NCI-H460 (cell line): ENCODE results near the gene NUP205. TPM values are rescaled to one million over a fixed set of nuclear protein-coding genes. Genes with fewer than 3 reads are reported as not detected.

Experiments used
- DNase-seq: peaks from one replicate; pipeline ENCODE4 v3.0.0-alpha.2; 2016; ENCODE audit warnings: low read depth; ENCODE audit errors: extremely low read depth
- polyA plus RNA-seq: library from polyadenylated mRNA; depleted of rRNA; stranded (reverse); fragments of >200 nt; gene quantifications from 2 replicates; pipeline ENCODE4 v1.2.3, GENCODE V29; 2014; cell fraction: nucleus; rRNA removed
- total RNA-seq: library from RNA; depleted of rRNA; stranded (reverse); fragments of >200 nt; shearing (Covaris generic); gene quantifications from 2 replicates; pipeline ENCODE4 v1.2.3, GENCODE V29; 2014; rRNA removed

The NUP205 gene
- total RNA-seq, result 102 and 103 TPM in 2 replicates
- 94.2 and 161 TPM in 2 replicates for polyA plus RNA-seq

GRCh38 chr7:135557455-135558336, at the start of gene NUP205:
Gene NUP205, plus strand, starts transcription at chr7:135557917. Its CDS starts 28 bp downstream, at chr7:135557945.
- peak; percentile 79 for DNase-seq

- peak; percentile 15 for DNase-seq
Observed at GRCh38 chr7:135508883-135509588, 48.7 kb upstream of the NUP205 start.

- DNase-seq, result no peak
Observed at GRCh38 chr7:135509589-135509838, 48.2 kb upstream of the NUP205 start.

GRCh38 chr7:135509839-135510591, 47.7 kb upstream of the NUP205 start, which contains the start of gene CNOT4:
Gene CNOT4, minus strand, starts transcription at chr7:135510102. Its CDS starts 71,771 bp downstream, at chr7:135438331.
- peak; percentile 95 for DNase-seq

- peak; percentile 35 for DNase-seq
Observed at GRCh38 chr7:135510592-135511183, 47.0 kb upstream of the NUP205 start.

GRCh38 chr7:135512135-135512887, 45.4 kb upstream of the NUP205 start:
- peak; percentile 87 for DNase-seq

- no peak for DNase-seq
Observed at GRCh38 chr7:135514856-135515255, 42.9 kb upstream of the NUP205 start.

- no peak for DNase-seq
Observed at GRCh38 chr7:135517060-135517459, 40.7 kb upstream of the NUP205 start.

- no peak for DNase-seq
Observed at GRCh38 chr7:135518748-135519147, 39.0 kb upstream of the NUP205 start.

GRCh38 chr7:135519233-135519688, 38.5 kb upstream of the NUP205 start:
- DNase-seq, result no peak

GRCh38 chr7:135519871-135520270, 37.8 kb upstream of the NUP205 start:
- DNase-seq, result no peak

- no peak for DNase-seq
Observed at GRCh38 chr7:135522509-135522908, 35.2 kb upstream of the NUP205 start.

- no peak for DNase-seq
Observed at GRCh38 chr7:135523146-135523545, 34.6 kb upstream of the NUP205 start.

- DNase-seq, result no peak
Observed at GRCh38 chr7:135525426-135525825, 32.3 kb upstream of the NUP205 start.

GRCh38 chr7:135527025-135527424, 30.7 kb upstream of the NUP205 start:
- no peak for DNase-seq

GRCh38 chr7:135536150-135536549, 21.6 kb upstream of the NUP205 start:
- no peak for DNase-seq

GRCh38 chr7:135537453-135537852, 20.3 kb upstream of the NUP205 start:
- DNase-seq, result no peak

- DNase-seq, result no peak
Observed at GRCh38 chr7:135537905-135538304, 19.8 kb upstream of the NUP205 start.

GRCh38 chr7:135538376-135538775, 19.3 kb upstream of the NUP205 start:
- DNase-seq, result no peak

- DNase-seq, result no peak
Observed at GRCh38 chr7:135539629-135540028, 18.1 kb upstream of the NUP205 start.
